Left cardiac atrium (tissue), 4 donors: ENCODE data around the gene TBRG4. TPM values are rescaled to one million over a fixed set of nuclear protein-coding genes. Genes with fewer than 3 reads are reported as not detected.
A peak's percentile ranks its signal among the peaks of the same experiment; 100 is the strongest.
"Not testable (repeated sequence)": the region's sequence is repeated elsewhere in the genome, so short reads cannot be mapped to it uniquely, and the experiment has no call there.

Source experiments
- ATAC-seq, 2 donors: fragments of 200-7000 bp; cut with Tn5 transposase; one replicate each; pipeline ENCODE4 v1.9.1; 2020; ENCODE audit warnings: mild to moderate bottlenecking in 2 of 2, moderate library complexity in 2 of 2
- DNase-seq: peaks from one replicate; pipeline ENCODE4 v3.0.0-alpha.2; 2020
- intact Hi-C, 2 donors: fragments of 100-400 bp; cut with DNase I; formaldehyde crosslinking; loops; one replicate each; pipeline versions ENCODE4 v1.14.1 to v1.15.1; 2022 to 2023
- long read RNA-seq: library from polyadenylated mRNA; unstranded; transcript quantifications from one replicate; pipeline ENCODE4 v2.0.0, GENCODE V29; 2021
- total RNA-seq, 2 donors: library from RNA; stranded (reverse); fragmentation: NEBNext Ultra II Directional; extraction: Animal tissue kit (Norgen Biotek cat#: 25700); gene quantifications; one replicate each; pipeline ENCODE4 v1.2.1, GENCODE V29; 2021
- donor health status: DM: no; HTN: yes; CAD: no.
- donor health status: DM: no; HTN: yes; CAD: no; lungs with severe emphysema.
- donor health status: DM: yes; HTN: yes; CAD: no.
- donor health status: Dilated cardiomyopathy.

Gene TBRG4
- total RNA-seq: 10 to 100 TPM; 59.0 to 66.9 TPM
- long read RNA-seq, transcript TBRG4-202 (9 exons, 1,917 nt): minor isoform, 10 of 156 reads
- long read RNA-seq, transcript TBRG4-201 (11 exons, 2,243 nt): major isoform, 62 of 156 reads
- long read RNA-seq, transcript TBRG4-203 (9 exons, 2,225 nt): minor isoform, 8 of 156 reads
- long read RNA-seq, partial matches to known transcripts: 24 of 156 reads
- long read RNA-seq, other reads (novel, unspliced or antisense): 50 of 156 reads

GRCh38 chr7:45111298-45112223, at the start of gene TBRG4:
Gene TBRG4, minus strand, starts transcription at chr7:45111697. Its CDS starts 2,460 bp downstream, at chr7:45109237.
- intact Hi-C loops: no loop called here
- DNase-seq: peak; percentile 97
- ATAC-seq: peak; percentile 99

GRCh38 chr7:45161138-45161537, 49.6 kb upstream of the TBRG4 start:
- intact Hi-C loops: no loop called here
- no peak for DNase-seq

GRCh38 chr7:45160417-45160881, 49.0 kb upstream of the TBRG4 start:
- intact Hi-C loops: no loop called here
- DNase-seq (no peak), ATAC-seq (no peak)

More at GRCh38 chr7:45161138-45161537, 49.6 kb upstream of the TBRG4 start:
- no peak for ATAC-seq

- intact Hi-C loops: loop anchor here in 1 of 2 donors (10.0 kb wide), 1 partner anchor 706 kb away; no protein-coding TSS in a partner anchor
- ATAC-seq: no peak
- no peak for DNase-seq
These were observed 47.8 kb upstream of the TBRG4 start for GRCh38 chr7:45159296-45159695.

- DNase-seq (no peak), ATAC-seq (no peak)
- intact Hi-C loops: loop anchor here in 1 of 2 donors (10.0 kb wide), 1 partner anchor 706 kb away; no protein-coding TSS in a partner anchor
These were observed 47.0 kb upstream of the TBRG4 start for GRCh38 chr7:45158471-45158870.

GRCh38 chr7:45157653-45158401, 46.3 kb upstream of the TBRG4 start, which contains the start of gene RAMP3:
Gene RAMP3, plus strand, starts transcription at chr7:45157791. Its CDS starts 38 bp downstream, at chr7:45157829.
- peak; percentile 58 for DNase-seq
- peak; percentile 35 to 60 for ATAC-seq
- intact Hi-C loops: loop anchor here in 1 of 2 donors (10.0 kb wide), 1 partner anchor 707 kb away; no protein-coding TSS in a partner anchor

GRCh38 chr7:45157286-45157652, 45.8 kb upstream of the TBRG4 start:
- intact Hi-C loops: loop anchor here in 1 of 2 donors (10.0 kb wide), 1 partner anchor 708 kb away; no protein-coding TSS in a partner anchor
- DNase-seq (no peak), ATAC-seq (no peak)

- no peak for ATAC-seq
- intact Hi-C loops: loop anchor here in 1 of 2 donors (10.0 kb wide), 1 partner anchor 708 kb away; no protein-coding TSS in a partner anchor
- no peak for DNase-seq
These were observed 45.2 kb upstream of the TBRG4 start for GRCh38 chr7:45156516-45157272.

GRCh38 chr7:45155941-45156340, 44.4 kb upstream of the TBRG4 start:
- ATAC-seq: no peak
- DNase-seq: no peak
- intact Hi-C loops: loop anchor here (2.0 to 10.0 kb wide), 3 partner anchors 105 to 709 kb away; no protein-coding TSS in a partner anchor

GRCh38 chr7:45155357-45155900, 43.9 kb upstream of the TBRG4 start:
- intact Hi-C loops: loop anchor here (2.0 to 10.0 kb wide), 3 partner anchors 105 to 709 kb away; no protein-coding TSS in a partner anchor
- ATAC-seq: no peak
- no peak for DNase-seq

- not testable (repeated sequence) for ATAC-seq, DNase-seq
These were observed 42.4 kb upstream of the TBRG4 start for GRCh38 chr7:45153861-45154260.

GRCh38 chr7:45153233-45153632, 41.7 kb upstream of the TBRG4 start:
- intact Hi-C loops: loop anchor here in 1 of 2 donors (5.0 to 10.0 kb wide), 2 partner anchors 104 to 712 kb away; no protein-coding TSS in a partner anchor
- DNase-seq: no peak
- no peak for ATAC-seq

More at GRCh38 chr7:45153861-45154260, 42.4 kb upstream of the TBRG4 start:
- intact Hi-C loops: loop anchor here (2.0 to 10.0 kb wide), 4 partner anchors 103 to 711 kb away; no protein-coding TSS in a partner anchor

- ATAC-seq (no peak), DNase-seq (no peak)
- intact Hi-C loops: loop anchor here in 1 of 2 donors (5.0 to 10.0 kb wide), 2 partner anchors 105 to 713 kb away; no protein-coding TSS in a partner anchor
These were observed 40.5 kb upstream of the TBRG4 start for GRCh38 chr7:45151967-45152366.

- ATAC-seq (no peak), DNase-seq (no peak)
- intact Hi-C loops: loop anchor here in 1 of 2 donors (5.0 to 10.0 kb wide), 2 partner anchors 106 to 714 kb away; no protein-coding TSS in a partner anchor
These were observed 39.7 kb upstream of the TBRG4 start for GRCh38 chr7:45151131-45151684.

GRCh38 chr7:45150199-45150598, 38.7 kb upstream of the TBRG4 start:
- ATAC-seq (no peak), DNase-seq (no peak)
- intact Hi-C loops: loop anchor here in 1 of 2 donors (5.0 to 10.0 kb wide), 2 partner anchors 107 to 715 kb away; no protein-coding TSS in a partner anchor

GRCh38 chr7:45149606-45150005, 38.1 kb upstream of the TBRG4 start:
- intact Hi-C loops: loop anchor here in 1 of 2 donors (5.0 to 10.0 kb wide), 2 partner anchors 108 to 715 kb away; no protein-coding TSS in a partner anchor
- DNase-seq (no peak), ATAC-seq (no peak)

- intact Hi-C loops: no loop called here
- DNase-seq (no peak), ATAC-seq (no peak)
These were observed 37.1 kb upstream of the TBRG4 start for GRCh38 chr7:45148653-45148973.
